ENCODE results near the gene ASB11.

- TF ChIP-seq CTCF (IDR thresholded peaks at IDR 0.05) = peak in 2 of 3 experiments; percentile 18 to 42
- no peak for TF ChIP-seq POLR2A (IDR thresholded peaks at IDR 0.05)
- TF ChIP-seq POLR2AphosphoS5 (IDR thresholded peaks at IDR 0.05; ENCODE audit: insufficient read depth in 1 of 2, low read depth in 1 of 2) = peak in 1 of 2 donors; percentile 14
Measured at GRCh38 chrX:15242899-15243555, 72.4 kb downstream of the ASB11 start.

Data from vagina (tissue), 2 donors.